SKM-1 treated with dmso at 0.1 percent for 144 hours (cell line): ENCODE measurements around the gene ZNF285.
"Not testable (repeated sequence)": the region's sequence is repeated elsewhere in the genome, so short reads cannot be mapped to it uniquely, and the experiment has no call there.

Experiments used
- DNase-seq: peaks from one replicate; lab custom pipeline; 2025; ENCODE audit not compliant: unreplicated experiment; lab: John Stamatoyannopoulos, UW

Gene ZNF285

DNA sequence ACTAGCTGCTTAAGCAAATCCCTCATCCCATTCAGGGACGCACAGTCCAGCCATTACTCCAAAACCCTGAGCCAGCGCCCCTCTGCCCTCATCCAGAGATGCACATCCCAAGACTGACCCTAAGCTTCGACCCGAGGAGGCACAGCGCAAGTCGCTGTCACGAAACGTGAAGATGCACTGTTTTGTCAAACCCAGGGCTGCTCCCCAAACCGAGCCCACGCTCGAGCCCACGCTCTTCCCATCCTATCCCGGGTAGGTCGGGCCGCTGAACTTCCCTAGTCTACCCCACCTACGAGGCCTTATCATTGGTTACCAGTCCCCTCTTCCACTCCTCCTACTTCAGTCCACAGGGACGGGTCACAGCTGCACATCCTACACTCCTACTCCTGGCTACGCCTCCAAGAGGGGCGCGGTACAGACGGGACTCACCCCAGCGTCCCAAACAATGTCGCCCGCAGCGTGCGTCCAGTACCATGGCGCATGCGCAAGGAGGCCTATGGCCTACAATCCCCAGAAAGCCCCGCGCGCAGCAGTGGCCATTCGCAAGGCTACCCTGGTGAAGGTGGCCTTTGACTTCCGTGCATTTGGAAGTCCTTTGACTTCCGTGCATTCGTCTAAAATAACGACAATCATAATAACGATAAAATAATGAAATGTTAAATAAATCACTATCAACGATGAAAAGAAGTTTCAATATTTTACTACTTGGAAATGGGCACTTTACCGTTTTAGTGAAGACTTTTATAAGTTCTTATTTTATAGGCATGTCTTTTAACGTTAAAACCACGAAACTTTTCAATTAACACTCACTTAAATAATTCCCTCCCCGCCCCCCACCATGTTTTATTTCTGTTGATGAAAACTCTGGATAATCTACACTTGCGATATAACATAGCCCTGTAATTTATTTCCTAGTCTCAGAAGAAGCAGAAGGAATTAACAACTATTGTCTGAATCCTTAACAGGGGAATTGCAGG, at the start of gene ZNF285:
ZNF285 (minus strand) TSS at position 470 of the 977 bp plus-strand sequence. CDS start 4,395 bp downstream, outside the sequence.
- no peak for DNase-seq

DNA sequence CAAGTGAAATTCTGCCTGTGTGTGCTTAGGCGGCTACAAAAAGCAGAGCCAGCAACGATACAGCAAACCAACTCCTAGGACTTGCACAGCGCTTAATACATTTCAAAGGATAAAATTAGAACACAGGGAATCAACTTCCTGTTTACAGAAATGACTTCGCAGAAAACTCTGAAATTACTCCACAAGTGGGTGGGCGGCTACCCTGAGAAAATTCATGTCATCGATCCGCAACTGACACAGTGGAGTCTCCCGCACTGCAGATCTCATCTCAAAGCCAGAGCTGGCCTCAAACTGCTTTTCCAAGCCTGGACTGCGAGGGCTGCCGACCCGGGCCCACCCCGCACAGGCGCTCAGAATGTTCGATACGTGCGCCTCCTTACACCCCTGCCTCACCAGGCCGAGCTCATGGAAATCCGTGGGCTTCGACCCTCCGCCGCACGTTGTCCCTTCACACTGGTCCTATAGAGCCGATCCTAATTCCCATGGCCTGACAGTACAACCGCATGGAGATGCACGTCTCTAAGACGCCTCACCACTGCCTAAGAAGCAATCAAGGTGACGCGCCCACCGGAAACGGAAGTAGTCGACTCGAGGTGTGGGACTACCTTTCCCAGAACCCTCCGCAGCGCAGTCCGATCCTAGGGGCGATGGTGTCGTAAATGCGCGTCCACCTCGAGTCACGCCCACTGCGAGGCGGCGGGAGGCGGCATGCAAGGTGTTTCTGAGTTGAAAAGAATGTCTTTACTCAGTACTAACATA, 46.7 kb upstream of the ZNF285 start, which contains the start of gene ZNF229:
ZNF229 (minus strand) TSS at position 557 of the 759 bp plus-strand sequence. CDS start 5,625 bp downstream, outside the sequence.
- no peak for DNase-seq

DNA sequence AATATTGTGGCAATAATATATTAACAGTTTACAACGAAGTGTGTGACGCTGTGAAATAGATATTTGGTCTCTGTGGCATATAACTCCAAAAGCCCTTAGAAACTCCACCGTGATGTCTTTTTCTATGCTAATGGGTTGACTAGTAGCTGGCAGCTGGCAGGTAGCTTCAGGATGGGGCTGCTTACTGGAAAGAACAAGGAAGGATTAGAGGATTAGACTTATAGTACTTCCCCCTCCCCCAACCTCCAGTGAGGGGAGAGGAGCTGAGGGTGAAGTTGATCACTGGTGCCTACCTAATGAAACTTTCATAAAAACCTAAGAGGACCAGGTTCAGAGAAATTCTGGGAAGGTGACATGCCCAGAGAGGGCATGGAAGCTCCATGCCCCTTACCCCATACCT, 37.0 kb upstream of the ZNF285 start:
- no peak for DNase-seq

DNA sequence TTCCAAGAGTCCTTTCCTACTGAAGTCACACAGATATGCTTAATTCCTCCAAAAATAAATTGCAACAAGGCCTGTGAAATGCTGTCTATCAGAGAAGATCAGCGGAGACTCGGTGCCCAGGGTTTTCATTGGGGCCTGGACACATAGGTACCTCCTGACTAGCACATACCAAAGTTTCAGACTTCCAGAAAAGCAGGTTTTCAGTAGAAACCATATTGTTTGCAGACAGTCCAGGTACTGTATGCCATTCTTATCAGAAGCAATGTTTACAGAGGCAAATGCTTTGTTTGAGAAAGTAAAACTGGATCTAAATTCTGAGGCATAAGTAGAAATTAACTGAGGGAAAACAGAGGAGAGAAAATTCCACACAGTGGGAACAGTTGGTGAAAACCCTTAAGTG, 34.0 kb upstream of the ZNF285 start:
- DNase-seq = no peak

DNA sequence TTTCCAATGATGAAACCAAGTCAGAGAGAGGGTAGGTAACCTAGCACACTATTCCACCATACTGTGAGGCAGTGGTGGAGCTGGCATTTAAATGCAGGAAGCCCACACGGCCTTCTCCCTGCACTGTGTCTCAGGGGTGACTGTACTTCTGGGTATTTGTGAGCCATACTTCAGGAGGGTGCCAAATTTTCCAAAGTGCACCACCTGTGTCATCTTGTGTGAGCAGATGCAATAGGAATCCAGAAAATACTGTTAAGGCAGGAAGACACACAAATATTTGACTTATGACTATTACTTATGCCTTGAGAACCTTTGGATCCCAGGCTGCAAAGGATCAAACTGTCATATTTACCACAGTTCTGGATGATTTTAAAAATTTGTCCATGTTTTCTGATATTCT, 29.5 kb upstream of the ZNF285 start:
- DNase-seq = no peak

DNA sequence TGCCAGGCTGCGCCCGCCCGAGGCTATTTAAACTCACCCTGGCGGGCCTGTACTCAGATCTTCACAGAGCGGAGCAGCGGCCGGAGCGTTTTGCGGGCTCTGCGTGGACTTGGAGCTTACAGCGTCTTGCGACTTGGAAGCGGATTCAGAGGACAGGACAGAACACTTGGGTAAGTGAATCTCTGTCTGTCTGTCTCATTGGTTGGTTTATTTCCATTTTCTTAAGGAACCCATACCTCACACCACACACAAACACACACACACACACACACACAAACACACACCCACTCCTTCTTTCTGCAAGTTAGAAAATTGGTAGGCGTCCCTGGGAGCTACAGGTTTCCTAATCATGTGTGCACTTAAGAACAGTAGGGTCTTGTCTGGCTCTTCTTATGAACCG, 14.1 kb upstream of the ZNF285 start:
- not testable (repeated sequence) for DNase-seq

DNA sequence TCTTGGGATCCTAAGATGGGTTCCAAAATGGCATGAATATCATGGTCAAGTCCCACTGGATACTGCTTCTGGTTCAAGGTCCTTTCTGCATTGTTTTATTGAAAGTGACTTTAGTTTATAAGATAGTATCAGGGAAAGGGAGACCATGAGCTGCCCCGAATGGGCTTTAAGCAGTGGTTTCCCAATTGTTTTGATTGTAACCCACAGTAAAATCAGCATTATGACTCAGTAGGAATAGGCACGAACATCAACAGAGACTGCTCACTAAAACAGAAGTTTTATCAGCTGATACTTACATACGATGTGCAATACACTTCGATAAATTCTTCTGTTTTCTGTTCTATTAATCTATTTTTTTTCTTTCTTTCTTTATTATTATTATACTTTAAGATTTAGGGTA, 12.1 kb downstream of the ZNF285 start:
- not testable (repeated sequence) for DNase-seq

DNA sequence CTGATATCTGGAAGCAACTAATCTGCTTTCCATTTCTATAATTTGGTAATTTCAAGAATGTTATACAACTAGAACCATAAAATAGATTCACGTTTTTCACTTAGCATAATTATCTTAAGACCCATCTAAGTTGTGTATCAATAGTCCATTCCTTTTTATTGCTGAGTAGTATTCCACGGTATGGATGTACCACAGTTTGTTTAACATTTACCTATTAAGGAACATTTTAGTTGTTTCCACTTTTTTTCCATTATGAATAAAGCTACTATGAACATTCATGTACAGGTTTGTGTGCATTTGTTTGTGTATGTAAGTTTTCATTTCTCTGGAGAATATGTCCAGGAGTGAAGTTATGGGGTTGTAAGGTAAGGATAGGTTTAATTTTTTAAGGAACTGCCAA, 26.6 kb downstream of the ZNF285 start:
- no peak for DNase-seq

DNA sequence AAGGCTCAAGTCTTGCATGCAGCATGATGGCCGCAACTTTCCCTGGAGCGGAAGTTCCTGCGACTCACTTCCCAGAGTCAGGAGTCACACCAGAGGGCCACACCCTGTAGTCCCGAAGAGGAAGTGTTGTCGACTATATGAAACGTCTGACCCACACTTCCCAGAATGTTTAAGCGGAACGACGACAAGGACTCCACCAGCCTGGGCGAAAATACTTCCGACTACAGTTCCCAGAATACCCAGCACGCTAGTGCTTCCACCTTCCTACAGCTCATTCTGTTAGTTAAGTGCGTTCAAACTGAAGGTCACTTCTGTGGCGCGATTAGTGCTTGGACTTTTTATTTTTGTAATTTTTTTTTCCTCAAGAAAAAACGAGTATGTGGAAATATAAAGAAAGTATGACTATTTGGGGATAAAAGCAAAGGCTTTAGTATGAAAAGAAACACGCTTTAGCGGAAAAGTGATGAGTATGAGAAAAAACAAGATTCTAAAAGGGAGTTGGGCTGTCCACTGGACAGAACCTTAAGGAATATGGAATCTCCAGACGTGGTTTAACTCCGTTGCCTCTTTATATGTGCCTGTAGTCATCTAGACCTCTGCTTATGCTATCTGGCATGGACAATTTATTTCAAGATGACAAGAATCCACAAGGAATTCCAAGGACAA, 29.5 kb downstream of the ZNF285 start:
- DNase-seq = no peak

DNA sequence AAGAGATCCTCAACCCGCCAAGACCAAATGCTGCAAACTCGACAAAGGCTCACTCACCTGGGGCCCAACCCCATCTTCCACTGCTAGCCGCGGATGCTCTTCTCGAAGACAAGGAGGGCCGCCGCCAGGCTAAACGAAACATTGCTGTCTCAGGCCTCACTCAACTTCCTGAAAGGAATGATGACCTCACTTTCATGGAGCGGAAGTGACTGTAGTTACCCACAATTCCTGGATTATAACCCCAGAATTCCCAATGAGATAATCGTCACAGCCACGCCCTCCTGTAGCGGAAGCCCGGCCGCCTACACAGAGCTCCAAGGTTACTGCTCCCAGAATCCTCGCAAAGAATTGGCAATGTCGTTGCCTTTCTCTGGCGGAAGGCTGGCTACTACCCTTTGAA, 34.4 kb downstream of the ZNF285 start:
- no peak for DNase-seq

DNA sequence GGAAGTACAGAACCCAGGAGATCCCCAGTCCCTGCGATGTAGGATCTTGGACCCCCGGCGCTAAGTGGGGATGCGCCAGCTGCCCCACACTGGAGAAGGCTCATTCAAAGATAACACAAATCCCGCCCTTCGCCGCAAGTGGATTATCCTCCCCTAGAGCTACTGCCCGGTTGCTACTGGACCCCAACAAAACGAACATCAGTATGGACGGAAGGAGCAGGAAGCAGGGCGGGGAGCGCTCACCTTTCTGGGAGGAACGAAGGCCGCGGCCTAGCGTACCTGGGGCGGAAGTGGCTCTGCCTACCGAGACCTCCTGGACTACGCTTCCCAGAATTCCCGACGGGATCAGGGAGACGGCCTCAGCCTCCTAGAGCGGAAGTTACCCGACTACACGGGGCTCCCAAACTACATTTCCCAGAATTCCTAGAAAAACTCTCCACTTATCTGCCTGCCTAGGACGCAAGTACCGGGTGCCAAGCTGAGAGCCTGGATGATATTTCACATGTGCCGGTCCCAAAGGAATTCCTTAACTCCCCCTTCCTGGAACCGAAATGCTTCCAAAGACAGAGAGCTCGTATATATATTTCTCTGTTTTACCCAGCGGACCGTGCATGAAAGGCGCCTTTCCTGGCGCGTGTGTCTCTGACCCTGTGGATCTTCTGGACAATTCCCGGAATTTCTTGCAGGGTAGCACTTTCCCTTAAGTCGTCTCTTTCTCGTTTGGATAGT, 44.9 kb downstream of the ZNF285 start, which contains the start of gene ZNF112:
ZNF112 (minus strand) TSS at position 298 of the 729 bp plus-strand sequence. CDS start 16,141 bp downstream, outside the sequence.
- no peak for DNase-seq

DNA sequence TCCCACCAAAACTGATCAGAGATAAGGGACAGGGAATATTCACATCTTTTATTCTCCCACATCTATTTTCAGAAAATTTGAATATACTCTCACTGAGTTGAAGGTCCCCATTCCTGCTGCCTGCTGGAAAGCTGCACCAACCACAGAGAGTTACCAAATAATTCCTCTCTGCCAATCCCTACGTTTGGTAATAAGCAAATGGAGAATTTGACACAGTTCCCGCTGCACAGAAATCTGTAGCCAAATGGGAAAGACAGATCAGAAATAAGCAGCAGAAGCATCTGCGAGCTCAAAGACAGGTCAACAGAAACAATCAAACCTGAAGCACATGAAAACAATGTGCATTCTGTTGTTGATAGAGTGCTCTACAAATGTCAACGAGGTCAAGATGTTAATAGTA, 54.9 kb downstream of the ZNF285 start:
- DNase-seq = no peak

DNA sequence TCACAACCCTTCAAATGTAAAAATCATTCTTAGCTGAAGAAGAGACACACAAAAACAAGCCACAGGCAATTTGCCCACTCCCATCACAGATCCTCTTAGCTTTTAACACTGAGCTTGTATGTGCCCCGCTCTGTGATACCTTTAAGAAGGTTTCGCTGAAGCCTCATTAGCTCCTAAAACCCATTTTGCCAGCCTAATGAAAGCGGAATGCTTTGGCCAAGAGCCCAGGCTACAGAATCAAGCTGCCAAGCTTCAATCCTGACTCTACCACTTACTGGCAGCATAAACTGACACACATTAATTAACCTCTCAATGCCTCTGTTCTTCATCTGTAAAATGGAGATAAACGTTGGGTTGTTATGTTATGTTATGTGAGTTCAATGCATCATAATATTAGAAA, 55.4 kb downstream of the ZNF285 start:
- DNase-seq = no peak

DNA sequence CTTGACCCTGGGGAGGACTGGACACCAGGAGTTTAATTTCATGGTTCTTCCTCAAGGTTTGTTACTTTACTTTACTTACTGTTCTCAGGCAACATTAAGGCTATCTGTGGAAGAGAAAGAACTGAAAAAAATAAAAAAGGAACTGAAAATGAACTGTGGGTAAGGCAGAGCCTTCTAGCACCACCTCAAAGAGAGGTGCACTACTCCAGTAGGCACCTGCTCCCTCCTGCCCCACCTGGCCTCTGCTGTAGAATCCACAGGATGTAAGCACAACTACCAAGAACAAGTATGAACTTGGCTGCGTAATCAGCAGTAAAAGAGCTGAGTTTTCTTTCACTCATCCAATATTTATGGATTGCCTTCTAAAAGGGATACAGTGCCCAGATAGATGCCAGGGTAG, 57.2 kb downstream of the ZNF285 start:
- DNase-seq = no peak

DNA sequence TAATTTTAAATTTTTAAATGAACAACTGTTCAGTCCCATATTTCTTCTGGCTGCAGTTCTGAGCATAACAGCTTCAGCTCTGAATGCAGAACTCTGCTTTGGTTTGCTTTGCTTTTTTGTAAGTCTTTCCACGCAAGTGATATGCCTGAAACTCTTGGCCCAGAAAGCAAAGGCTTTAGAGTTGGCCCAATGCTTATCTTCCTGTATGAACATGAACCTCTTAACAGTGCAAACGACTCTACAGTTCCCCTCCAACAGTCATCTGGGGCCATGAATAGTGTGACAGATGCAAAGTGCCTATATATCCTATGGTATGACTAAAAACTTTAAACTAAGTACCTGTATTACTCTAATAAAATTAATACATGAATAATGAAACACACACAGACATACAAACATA, 59.6 kb downstream of the ZNF285 start:
- DNase-seq = no peak

DNA sequence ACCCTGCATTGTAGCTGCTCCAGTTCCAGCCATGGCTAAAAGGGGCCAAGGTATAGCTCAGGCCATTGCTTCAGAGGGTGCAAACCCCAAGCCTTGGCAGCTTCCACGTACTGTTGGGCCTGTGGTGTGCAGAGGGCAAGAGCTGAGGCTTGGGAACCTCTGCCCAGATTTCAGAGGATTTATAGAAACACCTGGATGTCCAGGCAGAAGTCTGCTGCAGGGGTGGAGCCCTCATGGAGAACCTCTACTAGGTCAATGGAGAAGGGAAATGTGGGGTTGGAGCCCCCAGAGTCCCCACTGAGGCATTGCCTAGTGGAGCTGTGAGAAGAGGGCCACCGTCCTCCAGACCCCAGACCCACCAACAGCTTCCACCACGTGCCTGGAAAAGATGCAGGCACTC, 66.8 kb downstream of the ZNF285 start:
- DNase-seq = not testable (repeated sequence)
